NCI-H82 (cell line): ENCODE measurements around the gene SLC34A1.

Source experiments
- DNase-seq: peaks from one replicate; lab custom pipeline; 2025; lab: John Stamatoyannopoulos, UW

The SLC34A1 gene

GRCh38 chr5:177432143-177432838 lies 48.1 kb downstream of the SLC34A1 start:
- DNase-seq = no peak

- no peak for DNase-seq
Measured at GRCh38 chr5:177432839-177433657, 48.8 kb downstream of the SLC34A1 start.

GRCh38 chr5:177433658-177434217 lies 49.5 kb downstream of the SLC34A1 start:
- no peak for DNase-seq

- no peak for DNase-seq
Measured at GRCh38 chr5:177434437-177434836, 50.2 kb downstream of the SLC34A1 start.

GRCh38 chr5:177434942-177435738 lies 50.9 kb downstream of the SLC34A1 start:
- no peak for DNase-seq

- DNase-seq = no peak
Measured at GRCh38 chr5:177435847-177436536, 51.8 kb downstream of the SLC34A1 start.

GRCh38 chr5:177437623-177438022 lies 53.4 kb downstream of the SLC34A1 start:
- DNase-seq = no peak

GRCh38 chr5:177438468-177438867 lies 54.2 kb downstream of the SLC34A1 start:
- no peak for DNase-seq

- DNase-seq = no peak
Measured at GRCh38 chr5:177439518-177440053, 55.4 kb downstream of the SLC34A1 start.

- no peak for DNase-seq
Measured at GRCh38 chr5:177440211-177440989, 56.2 kb downstream of the SLC34A1 start.

GRCh38 chr5:177440990-177441780 lies 57.0 kb downstream of the SLC34A1 start:
- no peak for DNase-seq

- no peak for DNase-seq
Measured at GRCh38 chr5:177442066-177442826, 58.0 kb downstream of the SLC34A1 start.

GRCh38 chr5:177443144-177443983 lies 59.1 kb downstream of the SLC34A1 start:
- DNase-seq = no peak

- peak; percentile 47 for DNase-seq
Measured at GRCh38 chr5:177444106-177445051, 60.1 kb downstream of the SLC34A1 start.

GRCh38 chr5:177445052-177445916 lies 61.0 kb downstream of the SLC34A1 start:
- DNase-seq = no peak

- no peak for DNase-seq
Measured at GRCh38 chr5:177445917-177446199, 61.6 kb downstream of the SLC34A1 start.
